Activated CD4-positive, alpha-beta T cell treated with anti-CD3 and anti-CD28 coated beads, Interleukin-2, Interleukin-6, amounts not matched to agents 100 ng/mL and 50 ng/mL, durations not matched to agents 16 hours and 8 hours (primary cell): ENCODE results near the gene SPOCK1.

Source experiments
- DNase-seq: peaks from one replicate; pipeline ENCODE4 v3.0.0-alpha.2; 2020

The SPOCK1 gene

GRCh38 chr5:137091472-137091871, 407.7 kb downstream of the SPOCK1 start:
- DNase-seq, result no peak

- DNase-seq, result no peak
Measured at GRCh38 chr5:137090721-137091120, 408.4 kb downstream of the SPOCK1 start.

DNA sequence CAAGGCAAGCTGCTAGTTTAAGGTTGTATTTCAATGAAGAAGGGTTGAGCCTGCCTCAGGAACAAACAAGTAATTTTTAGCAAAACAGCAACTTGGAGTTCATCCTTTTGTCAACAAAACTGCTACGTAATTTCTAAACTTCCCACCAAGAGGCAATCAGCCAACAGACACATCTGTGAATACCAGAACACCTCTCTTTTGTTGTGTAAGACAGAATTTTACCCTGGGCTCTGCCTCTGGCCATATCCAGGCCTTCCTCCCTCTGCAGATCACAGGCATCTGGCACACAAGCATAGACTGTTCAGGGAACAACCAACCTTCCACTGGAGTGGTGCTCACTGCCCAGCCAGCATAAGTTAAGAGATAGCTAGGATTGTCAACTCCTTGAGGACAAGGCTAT, 409.0 kb downstream of the SPOCK1 start:
- DNase-seq, result no peak

GRCh38 chr5:137088175-137088574, 411.0 kb downstream of the SPOCK1 start:
- no peak for DNase-seq

GRCh38 chr5:137086342-137086741, 412.8 kb downstream of the SPOCK1 start:
- DNase-seq, result no peak

DNA sequence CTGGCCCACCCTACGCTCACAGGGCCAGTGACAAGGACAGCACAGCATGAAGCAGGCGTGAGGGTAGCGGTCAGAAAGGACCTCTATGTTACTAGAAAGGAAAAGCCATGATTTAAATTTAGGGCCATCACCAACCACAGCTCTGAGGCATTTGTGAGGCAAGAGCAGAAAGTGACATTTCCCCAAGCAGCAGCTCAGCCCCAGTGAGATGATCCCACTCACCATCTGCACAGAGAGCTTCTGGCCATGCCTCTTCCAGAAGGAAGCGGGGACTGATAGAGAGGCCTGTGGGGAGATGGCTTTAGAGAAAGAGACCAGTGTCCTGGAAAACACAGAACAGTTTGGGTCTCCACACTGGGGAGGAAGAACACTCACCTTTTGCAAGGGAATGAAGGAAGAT, 413.9 kb downstream of the SPOCK1 start:
- DNase-seq, result no peak

DNA sequence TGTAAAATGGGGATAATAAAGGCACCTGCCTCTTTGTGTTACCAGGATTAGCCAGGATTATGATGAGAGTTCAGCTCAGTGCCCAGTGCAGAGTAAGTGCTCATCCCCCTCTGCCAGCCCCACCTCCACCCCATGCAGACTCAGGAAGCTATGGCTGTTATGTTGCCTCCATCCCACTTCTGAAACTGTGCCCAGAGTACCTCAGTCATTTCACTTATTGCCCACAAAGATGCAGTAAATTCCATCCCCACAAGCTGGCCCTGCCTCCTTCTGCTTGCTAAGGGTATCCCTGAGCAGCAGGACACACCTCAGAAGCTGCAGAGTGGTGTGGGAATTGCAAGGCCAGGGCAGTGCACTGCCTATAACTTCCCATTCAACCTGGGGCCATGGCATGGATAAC, 415.1 kb downstream of the SPOCK1 start:
- DNase-seq, result no peak

DNA sequence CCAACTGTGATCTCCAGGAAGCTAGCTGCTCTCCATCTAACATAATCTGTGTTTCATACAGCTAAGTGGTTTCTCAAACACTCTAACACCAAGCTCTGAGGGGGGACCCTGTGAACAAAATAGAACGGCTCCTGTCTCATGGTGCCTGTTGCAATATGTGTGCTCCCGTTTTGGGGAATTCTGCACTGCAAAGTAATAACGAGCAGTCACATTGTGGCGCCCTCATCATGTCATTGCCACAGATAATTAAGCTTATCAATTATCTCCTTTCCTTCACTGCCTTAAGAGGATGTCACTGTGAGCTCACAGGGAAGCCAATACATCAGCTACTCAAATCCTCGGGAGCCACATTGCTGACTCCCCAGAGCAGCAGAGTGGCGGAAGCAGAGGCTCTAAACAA, 416.2 kb downstream of the SPOCK1 start:
- no peak for DNase-seq

- DNase-seq, result no peak
Measured at GRCh38 chr5:137078171-137078665, 420.9 kb downstream of the SPOCK1 start.

DNA sequence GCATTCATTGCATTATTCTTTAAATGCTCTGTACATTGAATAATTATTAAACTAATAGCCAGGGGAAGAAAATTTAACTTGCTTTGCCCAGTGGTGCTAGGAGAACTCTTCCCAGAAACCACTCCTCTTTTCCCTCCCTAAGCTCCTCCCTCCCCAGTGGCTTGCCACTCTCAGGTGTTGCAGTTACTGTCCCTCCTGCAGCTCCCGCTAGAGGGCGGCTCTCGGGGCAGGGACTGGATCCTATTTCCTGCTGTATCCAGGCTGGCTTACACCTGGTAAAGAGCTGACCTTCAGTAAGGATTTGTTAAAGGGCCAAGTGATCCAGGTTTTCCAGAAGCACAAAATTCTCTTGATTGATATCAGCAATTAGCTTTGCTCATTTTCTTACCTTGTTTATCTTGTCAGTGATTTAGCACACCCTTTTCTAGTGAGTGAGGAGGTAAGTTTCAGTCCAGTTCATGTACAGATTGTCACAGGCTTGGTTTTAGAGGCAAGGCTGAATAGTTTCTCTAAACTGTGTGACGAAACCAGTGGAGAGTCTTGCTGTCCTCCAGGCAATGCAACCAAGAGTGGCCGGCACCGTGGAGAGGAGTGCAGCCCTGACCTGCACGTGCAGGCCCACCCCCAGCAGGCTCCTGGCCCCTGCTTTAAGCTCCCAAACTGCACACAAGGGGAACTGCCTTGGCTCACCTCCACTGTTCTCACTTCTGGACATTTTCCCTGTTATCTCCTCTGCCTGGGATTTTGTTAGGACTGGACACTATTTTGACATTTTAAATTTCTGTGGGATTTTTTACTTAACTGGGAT, 423.8 kb downstream of the SPOCK1 start:
- DNase-seq, result peak; percentile 44

GRCh38 chr5:137073189-137073588, 425.9 kb downstream of the SPOCK1 start:
- DNase-seq, result no peak

DNA sequence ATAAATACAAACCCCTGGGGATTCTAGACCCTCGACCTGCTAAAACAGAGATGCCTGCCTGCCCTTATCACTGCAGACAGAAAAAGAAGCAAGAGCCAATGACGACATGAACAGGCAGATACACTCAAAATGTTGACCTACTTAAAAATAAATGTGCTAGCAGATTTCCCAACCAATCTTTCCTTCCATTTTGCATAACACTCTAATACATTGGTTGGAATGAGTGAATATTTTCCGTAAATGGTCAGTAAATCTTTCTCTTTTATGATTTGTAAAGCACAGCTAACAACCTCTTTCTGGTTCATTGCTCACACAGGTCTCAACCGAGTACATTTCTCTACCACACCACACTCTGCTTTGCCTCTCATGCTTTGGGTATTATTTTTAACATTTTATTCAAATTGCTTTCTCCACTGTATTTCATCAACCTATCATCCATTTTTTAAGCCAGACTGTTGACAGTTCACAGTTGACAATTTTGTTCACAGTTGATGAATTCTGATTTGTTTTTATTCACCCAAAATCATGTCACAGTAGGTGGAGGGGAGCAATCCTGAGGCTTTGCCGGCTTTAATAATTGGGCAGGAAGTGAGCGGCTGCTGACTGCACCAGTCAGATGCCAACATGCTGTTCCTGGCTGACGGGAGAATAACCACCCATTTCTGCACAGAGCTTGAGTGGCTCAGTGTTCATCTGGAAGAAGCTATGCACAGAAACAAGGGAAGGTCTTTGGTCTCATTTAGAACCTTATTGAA, 426.6 kb downstream of the SPOCK1 start:
- DNase-seq, result no peak

DNA sequence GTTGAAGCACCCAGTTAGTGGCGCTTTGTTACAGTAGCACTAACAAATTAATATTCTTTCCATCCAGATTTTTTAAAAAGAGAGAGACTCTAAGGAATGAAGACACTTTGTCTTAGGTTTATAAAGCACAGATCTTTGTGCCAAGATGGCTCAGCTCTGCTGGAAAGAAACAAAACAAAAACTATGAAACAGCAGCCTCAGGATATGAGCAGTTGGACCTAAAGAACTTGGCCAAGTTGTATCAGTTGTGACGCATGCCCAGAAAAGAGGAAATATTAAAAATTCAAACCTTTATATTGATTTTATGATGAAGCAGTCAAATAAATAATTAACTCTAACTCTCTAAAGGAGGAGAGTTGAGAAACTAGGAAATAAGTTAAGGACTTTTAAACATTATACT, 427.2 kb downstream of the SPOCK1 start:
- no peak for DNase-seq

DNA sequence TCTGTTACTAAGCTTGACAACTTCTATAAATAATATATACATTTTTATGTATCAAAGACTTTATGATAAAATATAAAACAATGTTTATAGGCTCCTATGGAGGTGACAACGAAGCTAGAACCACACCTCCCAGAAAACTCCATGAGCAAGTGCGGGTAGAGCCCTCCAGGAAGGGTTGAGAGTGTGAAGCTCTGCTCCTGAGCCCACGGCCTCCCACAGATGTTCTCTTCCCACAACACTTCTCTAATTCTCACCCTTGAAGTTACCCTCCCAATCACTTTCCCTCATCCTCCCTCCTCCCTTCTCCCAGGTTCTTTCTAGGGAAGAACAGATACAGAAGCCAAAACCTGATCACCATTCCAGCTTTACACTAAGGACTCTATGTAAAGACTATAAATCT, 427.6 kb downstream of the SPOCK1 start:
- no peak for DNase-seq

DNA sequence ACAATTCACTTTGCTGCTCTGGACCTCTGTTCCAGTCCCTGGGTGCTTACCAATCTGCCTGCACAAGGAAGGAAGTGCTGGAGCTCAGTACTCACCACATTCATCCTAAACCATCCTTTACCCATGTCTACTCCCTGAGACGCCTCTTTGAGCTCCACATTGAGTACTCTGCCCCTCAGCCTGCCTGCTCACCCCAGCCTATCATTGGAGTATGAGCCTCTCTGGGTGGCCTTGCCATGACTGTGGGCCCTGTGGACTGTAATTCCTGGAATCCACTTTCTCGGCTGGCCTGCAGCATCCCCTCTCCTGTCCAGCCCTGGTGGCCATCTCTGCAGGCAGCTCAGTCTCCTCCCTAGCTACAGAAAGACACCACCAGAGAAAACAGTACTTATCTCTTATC, 428.6 kb downstream of the SPOCK1 start:
- no peak for DNase-seq

DNA sequence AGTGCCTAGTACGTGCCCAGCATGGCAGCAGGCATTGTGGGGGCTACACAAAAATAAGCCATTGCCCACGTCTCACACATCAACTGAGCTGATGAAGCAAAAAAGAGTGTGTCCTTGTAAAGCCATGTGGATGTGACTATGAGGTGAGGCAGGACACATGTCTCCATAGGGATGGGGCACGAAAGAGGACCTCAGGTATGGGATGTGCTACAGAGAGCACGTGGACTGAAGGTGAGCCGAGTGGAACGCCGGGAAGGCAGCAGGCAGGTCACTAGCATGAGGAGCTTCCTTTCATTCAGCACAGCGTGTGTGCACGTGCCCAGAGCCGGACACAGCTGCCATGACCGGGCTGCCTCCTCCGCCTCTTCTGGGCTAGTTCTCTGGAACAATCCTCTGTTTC, 429.8 kb downstream of the SPOCK1 start:
- DNase-seq, result no peak

GRCh38 chr5:137061382-137061781, 437.7 kb downstream of the SPOCK1 start:
- no peak for DNase-seq

DNA sequence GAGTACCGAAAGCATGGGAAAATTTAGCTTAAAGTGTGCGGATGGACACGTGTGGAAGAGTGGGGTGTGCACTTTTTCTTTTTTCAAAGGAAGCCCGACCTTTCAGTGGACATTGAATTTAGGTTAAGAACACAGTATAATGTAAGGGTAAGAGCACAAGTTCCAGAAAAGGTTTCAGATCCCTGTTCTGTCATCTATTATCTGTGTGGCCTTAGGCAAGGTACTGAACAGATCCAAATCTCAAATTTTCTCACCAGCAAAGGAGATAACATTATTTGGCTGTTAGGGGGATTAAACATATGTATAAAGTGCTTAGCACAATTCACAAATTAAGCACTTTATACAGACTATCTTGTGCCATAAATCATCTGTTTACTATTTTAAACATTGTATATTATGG, 441.0 kb downstream of the SPOCK1 start:
- DNase-seq, result no peak

DNA sequence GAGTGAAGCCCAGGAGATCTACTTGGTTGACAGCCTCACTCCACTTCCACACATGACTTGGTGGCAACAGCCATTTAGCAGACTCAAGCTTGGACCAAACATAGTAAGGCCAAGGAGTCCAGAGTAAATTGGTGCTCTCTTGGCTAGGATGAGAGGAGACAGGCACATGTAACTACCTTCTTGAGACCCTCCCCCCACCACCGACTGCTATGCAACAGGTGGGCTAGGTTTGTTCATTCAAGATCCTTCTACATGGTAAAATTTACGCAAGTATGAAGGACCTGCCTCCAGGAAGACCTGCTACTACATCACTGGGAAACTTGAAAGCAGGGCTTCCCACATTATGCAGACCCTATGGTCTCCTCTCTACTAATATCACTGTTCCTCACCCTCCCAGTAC, 442.4 kb downstream of the SPOCK1 start:
- DNase-seq, result no peak

- no peak for DNase-seq
Measured at GRCh38 chr5:137055271-137055872, 443.8 kb downstream of the SPOCK1 start.

DNA sequence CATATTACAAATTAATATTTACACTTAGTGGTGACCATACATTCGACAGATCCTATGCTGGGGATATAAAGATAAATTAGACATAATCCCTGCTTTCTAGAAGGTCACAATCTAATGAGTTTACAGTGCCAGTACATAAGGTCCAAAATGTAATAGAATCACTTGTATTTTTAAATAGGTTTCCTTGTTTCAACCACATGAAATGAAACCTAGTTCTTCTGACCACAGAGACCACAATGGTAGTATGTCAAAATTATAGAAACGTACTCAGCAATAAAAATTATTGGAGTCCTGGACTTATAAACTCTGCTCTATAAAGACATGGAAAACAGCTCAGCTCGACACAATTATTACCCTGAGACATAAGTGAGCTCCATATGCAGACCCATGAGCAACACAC, 444.3 kb downstream of the SPOCK1 start:
- no peak for DNase-seq

- DNase-seq, result no peak
Measured at GRCh38 chr5:137054335-137054734, 444.8 kb downstream of the SPOCK1 start.

DNA sequence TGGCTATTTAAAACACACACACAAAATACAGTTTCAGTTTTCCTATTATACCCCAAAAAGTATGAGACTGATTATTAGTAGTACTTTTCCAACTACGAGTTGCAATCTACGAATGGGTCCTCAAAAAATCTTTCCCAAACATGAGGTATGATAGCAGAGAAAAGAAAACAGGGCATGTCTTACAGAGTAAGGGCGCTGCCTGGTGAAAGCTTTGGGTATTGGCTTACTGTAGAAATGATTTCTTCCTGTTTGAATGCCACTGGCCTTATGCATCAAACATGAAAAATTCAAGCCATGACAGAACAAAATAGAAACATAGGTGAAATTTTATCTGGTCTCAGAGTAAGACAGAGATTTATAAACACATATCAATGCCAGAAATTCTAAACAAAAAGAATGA, 448.0 kb downstream of the SPOCK1 start:
- no peak for DNase-seq
